Glomerular endothelial cell (primary cell): Measurements from ENCODE around the gene DEPDC1. TPM values are rescaled to one million over a fixed set of nuclear protein-coding genes. Genes with fewer than 3 reads are reported as not detected.
"Not testable (repeated sequence)": the region's sequence is repeated elsewhere in the genome, so short reads cannot be mapped to it uniquely, and the experiment has no call there.

Experiments
- DNase-seq: peaks from one replicate; pipeline ENCODE4 v3.0.0-alpha.2; 2011; ENCODE audit warnings: low read depth, low spot score; ENCODE audit errors: extremely low read depth
- total RNA-seq: library from RNA; depleted of rRNA; stranded (reverse); fragments of >200 nt; gene quantifications from 2 replicates; pipeline ENCODE4 v1.2.3, GENCODE V29; 2015

The DEPDC1 gene, protein sequence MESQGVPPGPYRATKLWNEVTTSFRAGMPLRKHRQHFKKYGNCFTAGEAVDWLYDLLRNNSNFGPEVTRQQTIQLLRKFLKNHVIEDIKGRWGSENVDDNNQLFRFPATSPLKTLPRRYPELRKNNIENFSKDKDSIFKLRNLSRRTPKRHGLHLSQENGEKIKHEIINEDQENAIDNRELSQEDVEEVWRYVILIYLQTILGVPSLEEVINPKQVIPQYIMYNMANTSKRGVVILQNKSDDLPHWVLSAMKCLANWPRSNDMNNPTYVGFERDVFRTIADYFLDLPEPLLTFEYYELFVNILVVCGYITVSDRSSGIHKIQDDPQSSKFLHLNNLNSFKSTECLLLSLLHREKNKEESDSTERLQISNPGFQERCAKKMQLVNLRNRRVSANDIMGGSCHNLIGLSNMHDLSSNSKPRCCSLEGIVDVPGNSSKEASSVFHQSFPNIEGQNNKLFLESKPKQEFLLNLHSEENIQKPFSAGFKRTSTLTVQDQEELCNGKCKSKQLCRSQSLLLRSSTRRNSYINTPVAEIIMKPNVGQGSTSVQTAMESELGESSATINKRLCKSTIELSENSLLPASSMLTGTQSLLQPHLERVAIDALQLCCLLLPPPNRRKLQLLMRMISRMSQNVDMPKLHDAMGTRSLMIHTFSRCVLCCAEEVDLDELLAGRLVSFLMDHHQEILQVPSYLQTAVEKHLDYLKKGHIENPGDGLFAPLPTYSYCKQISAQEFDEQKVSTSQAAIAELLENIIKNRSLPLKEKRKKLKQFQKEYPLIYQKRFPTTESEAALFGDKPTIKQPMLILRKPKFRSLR
- total RNA-seq: 2.1 and 6.0 TPM in 2 replicates

GRCh38 chr1:68496680-68497357 is at the start of gene DEPDC1:
TSS of gene DEPDC1 (minus strand) at chr1:68497082. CDS start at chr1:68496999, 83 bp downstream.
- DNase-seq: peak; percentile 50

DNA sequence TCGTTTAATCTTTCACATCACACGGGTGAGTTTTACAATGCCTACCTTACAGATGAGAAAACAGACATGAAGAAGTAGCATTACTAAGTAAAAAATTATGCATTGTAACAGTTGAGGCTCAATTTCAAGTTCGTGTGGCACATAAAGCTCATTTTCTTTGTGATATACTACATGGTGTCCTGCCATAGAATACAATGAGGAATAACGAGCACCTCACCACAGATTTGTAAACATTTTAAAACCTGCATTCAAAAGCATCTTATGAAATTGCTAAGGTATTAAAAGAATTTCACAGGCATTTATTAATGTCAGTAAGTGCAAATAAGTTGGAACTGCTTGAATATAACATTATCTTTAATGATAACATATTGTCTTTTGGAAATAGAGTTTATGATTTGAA is 47.8 kb upstream of the DEPDC1 start:
- no peak for DNase-seq

- peak; percentile 4 for DNase-seq
Observed at GRCh38 chr1:68542586-68542985, 45.7 kb upstream of the DEPDC1 start.

DNA sequence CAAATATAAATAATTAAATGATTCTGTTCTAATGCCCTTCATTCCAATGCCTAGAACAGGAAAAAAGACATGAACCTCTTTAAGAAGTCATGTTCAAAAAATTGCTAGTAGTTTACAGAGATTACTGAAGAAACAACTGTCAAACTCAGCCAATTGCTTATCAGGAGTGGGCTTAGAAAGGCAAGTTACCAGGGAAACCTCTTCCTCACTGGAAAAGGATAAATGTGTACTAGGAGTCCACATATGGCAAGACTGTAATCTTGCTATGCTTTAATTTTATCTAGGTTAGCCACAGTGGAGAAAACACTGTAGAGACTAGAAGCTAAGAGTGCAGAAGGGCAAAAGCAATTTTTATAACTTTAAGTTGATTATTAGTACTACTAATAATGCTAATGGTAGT is 42.1 kb upstream of the DEPDC1 start:
- DNase-seq: no peak

DNA sequence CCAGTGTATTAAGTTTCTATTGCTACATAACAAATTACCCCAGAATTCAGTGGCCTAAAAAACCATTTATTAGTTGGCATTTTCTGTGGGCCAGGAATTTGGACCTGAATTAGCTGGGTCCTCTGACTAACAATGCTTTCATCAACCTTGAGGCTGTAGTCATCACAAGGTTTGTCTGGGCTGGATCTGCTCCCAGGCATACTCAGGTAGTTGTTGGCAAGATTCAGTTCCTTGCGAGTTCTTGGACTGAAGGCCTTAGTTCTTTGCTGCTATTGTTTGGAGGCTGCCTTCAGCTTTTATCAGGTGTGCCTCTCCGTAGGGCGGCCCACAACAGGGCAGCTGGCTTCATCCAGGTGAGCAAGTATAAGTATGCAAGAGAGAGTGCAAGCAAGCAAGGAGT is 31.4 kb upstream of the DEPDC1 start:
- no peak for DNase-seq

DNA sequence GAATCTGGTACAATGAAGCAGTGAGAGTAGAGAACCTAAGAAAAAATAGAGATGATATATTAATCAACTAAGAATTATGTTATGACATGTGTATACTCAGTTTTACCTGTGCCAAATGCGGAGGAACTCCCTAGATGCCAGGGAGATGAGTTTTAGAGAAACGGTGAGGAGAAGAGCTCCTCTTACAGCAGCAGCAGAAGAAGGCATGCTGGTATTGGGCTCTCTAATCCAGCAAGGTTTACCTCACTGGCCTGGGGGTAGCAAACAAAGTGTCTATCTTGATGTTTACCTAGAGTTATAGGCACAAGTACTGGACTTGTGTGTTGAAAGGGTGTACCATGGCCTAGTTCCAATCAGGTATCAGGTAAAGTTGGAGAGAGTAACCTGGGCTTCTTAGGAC is 28.9 kb upstream of the DEPDC1 start:
- no peak for DNase-seq

DNA sequence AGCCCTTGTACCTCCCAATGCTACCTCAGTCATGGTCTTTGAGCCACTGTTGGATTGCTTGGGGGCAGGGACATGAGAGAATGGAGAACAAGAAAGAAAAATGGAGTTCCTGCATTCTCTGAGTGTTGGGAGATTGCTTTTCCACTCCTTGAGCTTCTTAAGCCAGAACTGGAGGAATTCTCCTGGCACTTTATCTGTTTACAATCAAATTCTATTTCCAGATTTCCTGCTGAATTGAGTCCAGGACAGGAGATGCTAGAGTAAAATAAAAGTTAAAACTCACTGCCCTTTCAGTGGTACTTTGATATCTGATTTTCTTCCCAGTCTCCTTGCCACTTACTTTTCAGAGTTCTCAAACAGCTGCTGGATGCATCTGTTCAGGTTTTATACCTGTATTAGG is 24.4 kb upstream of the DEPDC1 start:
- DNase-seq: no peak

DNA sequence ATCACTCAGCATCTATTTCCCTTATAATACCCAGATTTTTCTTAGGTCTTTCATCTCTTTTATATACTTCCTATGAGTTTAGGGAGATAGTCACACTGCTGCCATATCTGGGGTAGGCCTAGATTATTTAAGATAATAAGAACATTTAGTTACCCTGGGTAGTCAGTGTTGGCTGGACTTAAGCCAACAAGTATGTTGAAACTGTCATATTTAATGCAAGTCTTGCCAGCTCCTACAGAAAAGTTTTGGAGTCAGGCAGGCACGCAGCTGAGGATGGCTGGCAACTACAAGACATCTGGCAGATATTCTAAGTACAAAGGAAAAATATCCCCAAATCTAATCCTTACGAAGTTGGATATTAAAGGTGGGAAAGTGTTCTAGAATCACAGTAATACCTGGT is 19.2 kb upstream of the DEPDC1 start:
- no peak for DNase-seq

DNA sequence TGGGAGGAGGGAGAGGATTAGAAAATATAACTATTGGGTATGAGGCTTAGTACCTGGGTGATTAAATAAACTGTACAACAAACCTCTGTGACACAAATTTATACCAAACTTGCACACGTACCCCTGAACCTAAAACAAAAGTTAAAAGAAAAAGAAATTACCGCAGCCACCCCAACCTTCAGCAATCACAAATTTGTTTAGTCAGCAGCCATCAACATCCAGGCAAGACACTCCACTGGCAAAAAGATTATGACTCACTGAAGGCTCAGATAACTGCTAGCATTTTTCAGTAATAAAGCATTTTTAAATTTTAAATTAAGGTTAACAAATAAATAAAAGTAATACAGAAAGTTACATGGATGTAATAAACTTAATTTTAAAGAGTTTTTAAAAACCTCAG is 14.4 kb upstream of the DEPDC1 start:
- no peak for DNase-seq

- no peak for DNase-seq
Observed at GRCh38 chr1:68506386-68506785, 9.5 kb upstream of the DEPDC1 start.

DNA sequence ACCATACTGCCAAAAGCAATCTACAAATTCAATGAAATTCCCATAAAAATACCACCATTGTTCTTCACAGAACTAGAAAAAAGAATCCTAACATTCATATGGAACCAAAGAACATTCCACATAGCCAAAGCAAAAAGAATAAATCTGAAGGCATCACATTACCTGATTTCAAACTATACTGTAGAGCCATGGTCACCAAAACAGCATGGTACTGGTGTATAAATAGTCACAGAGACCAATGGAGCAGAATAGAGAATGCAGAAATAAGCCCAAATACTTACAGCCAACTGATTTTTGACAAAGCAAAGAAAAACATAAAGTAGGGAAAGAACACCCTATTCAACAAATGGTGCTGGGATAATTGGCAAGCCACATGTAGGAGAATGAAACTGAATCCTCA is 6.2 kb upstream of the DEPDC1 start:
- no peak for DNase-seq

- DNase-seq: no peak
Observed at GRCh38 chr1:68497358-68497698, 446 bp upstream of the DEPDC1 start.

- DNase-seq: no peak
Observed at GRCh38 chr1:68495968-68496679, 758 bp downstream of the DEPDC1 start.

DNA sequence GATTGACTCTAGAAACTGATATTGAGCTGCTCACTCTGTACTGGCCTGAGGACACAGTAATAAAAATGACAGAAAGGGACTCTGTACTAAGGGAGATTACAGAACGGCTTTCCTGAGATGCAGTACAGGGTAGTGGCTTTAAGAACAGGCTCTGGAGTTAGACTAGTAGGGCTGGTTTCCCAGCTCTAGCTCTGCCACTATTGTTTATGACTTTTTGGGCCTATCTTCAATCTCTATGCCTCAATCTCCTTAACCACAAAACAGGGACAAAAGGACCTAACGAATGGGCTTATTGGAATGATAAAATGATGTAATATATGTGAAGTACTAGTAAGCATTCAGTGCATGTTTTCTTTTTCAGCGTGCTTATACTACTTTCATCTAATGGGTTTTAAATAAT is 1.4 kb downstream of the DEPDC1 start:
- no peak for DNase-seq

GRCh38 chr1:68493193-68493592 is 3.7 kb downstream of the DEPDC1 start:
- no peak for DNase-seq

DNA sequence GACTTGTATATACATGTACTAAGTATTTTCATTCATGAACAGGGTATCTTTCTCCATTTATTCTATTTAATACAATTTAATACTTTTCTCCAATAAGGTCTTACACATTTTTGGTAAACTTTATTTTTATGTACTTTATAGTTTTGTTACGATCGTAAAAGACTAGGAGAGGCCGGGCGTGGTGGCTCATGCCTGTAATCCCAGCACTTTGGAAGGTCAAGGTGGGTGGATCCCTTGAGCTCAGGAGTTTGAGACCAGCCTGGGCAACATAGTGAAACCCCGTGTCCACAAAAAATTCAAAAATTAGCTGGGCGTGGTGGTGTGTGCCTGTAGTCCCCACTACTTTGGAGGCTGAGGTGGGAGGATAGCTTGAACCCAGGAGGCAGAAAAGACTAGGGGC is 4.6 kb downstream of the DEPDC1 start:
- not testable (repeated sequence) for DNase-seq

GRCh38 chr1:68490046-68490651 is 6.7 kb downstream of the DEPDC1 start:
- no peak for DNase-seq

GRCh38 chr1:68485431-68486022 is 11.4 kb downstream of the DEPDC1 start:
- DNase-seq: no peak

GRCh38 chr1:68484618-68485017 is 12.3 kb downstream of the DEPDC1 start:
- no peak for DNase-seq

GRCh38 chr1:68481041-68481440 is 15.8 kb downstream of the DEPDC1 start:
- DNase-seq: no peak
